GM12801 (cell line): ENCODE measurements around the gene NLK.

Source experiments
- CTCF ChIP-seq: IDR thresholded peaks from one replicate; pipeline ENCODE4 v1.5.1; 2011; ENCODE audit warnings: control low read depth; ENCODE audit not compliant: insufficient read length; ENCODE audit errors: extremely low read depth

The NLK gene

DNA sequence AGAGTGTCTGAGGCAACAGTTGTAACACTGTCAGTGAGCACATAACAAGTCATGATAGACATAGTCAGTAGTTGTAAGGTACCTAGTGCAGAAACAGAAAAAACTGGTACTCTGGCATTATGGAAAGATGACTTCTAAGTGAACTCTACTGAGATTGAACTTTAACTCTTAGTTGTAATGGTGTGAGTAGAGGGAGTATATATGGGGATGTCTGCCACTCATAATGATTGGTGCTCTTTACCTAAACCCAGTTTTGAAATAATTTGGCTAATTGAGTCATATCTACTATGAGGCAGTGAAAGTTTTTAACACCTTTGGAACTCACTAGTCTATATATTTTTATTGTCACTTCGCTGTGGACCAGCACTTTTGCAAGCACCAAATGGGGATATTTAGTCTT, 6.6 kb downstream of the NLK start:
- TF ChIP-seq CTCF, result no peak

DNA sequence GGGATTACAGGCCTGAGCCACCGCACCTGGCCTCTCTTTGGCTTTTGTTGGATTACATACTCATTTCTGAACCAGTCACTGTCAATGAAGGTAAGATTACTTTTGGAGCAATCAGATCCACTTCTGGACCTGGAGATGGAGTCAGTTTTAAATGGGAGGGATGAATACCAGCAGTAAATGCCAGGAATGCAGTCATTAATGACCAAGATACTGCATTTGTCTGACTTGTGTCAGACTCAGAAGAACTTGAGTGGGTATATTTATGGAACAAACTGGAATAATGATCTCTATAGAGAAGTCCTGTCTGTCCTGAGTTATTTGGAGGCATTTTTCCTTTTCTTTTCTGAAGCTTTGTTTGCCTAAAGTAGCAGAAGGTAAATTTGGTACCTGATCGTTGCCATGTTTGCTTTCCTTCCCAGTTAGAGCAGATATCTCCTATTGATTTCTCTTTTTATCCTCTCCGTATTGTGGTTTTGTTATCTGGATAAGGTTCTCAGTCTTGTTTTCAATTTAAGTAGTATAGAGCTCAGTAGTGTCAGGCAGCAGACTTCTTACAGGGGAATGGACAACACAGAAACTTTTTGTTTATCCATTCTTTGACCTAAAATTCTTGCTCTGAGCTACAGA, 10.7 kb downstream of the NLK start:
- TF ChIP-seq CTCF, result no peak

GRCh38 chr17:28053725-28054124, 11.2 kb downstream of the NLK start:
- no peak for TF ChIP-seq CTCF

DNA sequence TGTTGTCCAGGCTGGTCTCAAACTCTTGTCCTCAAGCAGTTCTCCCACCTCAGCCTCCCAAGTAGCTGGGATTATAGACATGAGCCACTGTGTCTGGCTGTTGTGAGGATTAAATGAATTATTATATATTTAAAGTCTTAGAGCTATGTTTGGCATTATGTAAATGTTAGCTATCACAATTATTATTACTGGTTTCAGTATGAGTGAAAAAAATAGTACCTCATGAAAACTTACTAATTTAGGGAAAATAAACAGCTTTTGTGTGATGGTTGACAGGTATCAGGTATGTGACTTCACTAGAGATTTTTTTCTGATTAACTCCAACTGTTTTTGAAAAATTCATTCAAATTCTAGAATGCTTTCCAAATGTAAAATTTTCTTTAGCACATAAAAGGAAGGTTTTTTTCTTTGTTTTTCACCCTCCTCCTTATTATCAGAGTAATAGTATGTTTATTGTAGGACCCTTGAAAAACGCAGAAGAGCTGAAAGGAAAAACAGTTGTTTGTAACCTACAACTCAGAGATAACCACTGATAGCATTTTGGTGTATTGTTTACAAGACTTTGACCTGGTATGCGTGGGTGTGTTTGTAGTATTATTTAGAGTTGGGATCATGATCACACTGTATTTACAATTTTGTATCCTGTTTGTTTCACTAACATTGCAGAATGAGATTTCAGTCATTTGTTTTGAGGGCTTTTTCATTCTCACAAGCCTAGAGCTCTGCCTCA, 13.2 kb downstream of the NLK start:
- TF ChIP-seq CTCF, result no peak

- no peak for TF ChIP-seq CTCF
Observed at GRCh38 chr17:28056276-28056620, 13.8 kb downstream of the NLK start.

DNA sequence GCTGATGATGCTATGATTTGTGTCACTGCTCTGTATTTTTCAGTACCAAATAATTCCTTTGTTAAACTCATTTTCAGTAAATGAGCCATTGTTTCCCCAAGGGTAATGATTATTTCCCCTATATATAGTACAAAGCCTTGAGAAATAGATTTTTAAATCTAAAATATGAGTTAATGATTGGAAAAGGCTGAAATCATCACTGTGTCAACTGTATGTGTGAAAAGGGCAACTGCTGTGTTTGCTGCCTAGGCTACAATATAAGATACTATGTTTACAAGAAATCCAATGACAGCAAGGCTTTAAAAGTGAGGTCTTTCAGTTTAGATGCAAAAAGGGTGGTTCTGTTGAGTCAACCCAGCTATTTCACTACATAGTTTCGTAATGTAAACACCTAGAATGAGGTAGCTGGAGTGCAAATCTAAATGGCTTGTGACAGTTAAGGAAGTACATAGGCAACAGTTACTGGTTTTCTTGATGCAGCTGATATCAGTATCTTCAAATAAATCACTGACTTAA, 15.3 kb downstream of the NLK start:
- no peak for TF ChIP-seq CTCF

DNA sequence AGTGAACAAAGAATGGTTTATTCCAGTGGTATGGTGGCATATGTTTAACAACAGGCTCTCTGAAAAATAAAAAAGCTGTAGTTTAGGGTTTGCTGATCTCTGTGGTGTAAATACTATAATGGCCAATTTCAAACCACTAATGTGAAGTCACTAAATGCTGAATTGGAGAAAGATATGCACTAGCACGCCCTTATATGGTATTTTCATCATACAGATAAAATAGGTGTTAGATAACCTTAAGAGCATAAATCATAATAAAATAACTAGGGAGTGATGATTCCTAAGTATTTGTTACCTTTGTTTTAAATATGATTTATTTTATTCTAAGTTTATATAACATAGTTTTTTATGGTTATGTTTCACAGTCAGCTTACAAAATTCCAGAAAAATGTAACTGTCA, 17.2 kb downstream of the NLK start:
- TF ChIP-seq CTCF, result no peak
